Activated naive CD4-positive, alpha-beta T cell treated with Interleukin-2 at 50 U/mL for 16 hours (primary cell): ENCODE measurements around the gene EEIG1.
A peak's percentile ranks its signal among the peaks of the same experiment; 100 is the strongest.
"Not testable (repeated sequence)": the region's sequence is repeated elsewhere in the genome, so short reads cannot be mapped to it uniquely, and the experiment has no call there.

ENCODE experiments used
- DNase-seq: peaks from one replicate; pipeline ENCODE4 v3.0.0-alpha.2; 2020

The EEIG1 gene

GRCh38 chr9:127980706-127981558 is at the start of gene EEIG1:
Gene EEIG1 (minus strand): TSS chr9:127980989. CDS start chr9:127980137, 852 bp downstream.
- peak; percentile 98 for DNase-seq

DNA sequence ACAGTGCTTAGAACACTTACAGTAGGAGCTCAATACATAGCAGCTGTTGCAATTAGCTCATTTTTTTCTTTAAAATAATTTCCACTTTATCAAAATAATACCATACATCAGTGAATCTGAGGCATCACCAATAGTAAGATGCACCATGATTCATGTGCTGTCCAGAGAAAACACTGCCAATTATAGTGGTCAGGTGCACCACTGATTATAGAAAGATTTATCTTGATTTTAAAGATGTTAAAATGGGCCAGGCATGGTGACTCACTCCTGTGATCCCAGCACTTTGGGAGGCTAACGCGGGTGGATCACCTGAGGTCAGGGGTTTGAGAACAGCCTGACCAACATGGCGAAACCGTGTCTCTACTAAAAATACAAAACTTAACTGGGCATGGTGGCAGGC is 46.9 kb upstream of the EEIG1 start:
- no peak for DNase-seq

GRCh38 chr9:128026773-128027541 is 46.2 kb upstream of the EEIG1 start:
- peak; percentile 57 for DNase-seq

GRCh38 chr9:128026255-128026772 is 45.5 kb upstream of the EEIG1 start:
- peak; percentile 78 for DNase-seq

GRCh38 chr9:128025736-128026135 is 44.9 kb upstream of the EEIG1 start:
- DNase-seq: no peak

DNA sequence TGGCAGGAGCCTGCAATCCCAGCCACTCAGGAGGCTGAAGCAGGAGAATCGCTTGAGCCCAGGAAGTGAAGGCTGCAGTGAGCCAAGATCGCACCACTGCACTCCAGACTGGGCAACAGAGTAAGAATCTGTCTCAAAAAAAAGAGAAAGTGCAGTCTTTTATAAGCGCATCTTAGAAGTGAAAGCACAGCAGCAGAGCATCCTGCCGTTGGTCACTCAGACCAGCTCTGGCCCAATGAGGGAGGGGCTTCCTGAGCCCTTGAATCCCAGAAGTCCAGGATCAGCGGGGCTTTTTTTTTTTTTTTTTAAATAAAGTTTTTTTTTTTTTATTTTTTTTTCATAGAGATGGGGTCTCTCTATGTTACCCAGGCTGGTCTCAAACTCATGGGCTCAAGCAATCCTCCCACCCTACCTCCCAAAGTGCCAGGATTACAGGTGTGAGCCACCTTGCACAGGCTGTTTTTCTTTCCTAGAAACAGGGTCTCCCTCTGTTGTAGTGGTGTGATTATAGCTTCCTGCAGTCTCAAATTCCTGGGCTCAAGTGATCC is 44.0 kb upstream of the EEIG1 start:
- DNase-seq: no peak

GRCh38 chr9:128023671-128024070 is 42.9 kb upstream of the EEIG1 start:
- not testable (repeated sequence) for DNase-seq

- no peak for DNase-seq
These were observed 42.1 kb upstream of the EEIG1 start for GRCh38 chr9:128022886-128023285.

DNA sequence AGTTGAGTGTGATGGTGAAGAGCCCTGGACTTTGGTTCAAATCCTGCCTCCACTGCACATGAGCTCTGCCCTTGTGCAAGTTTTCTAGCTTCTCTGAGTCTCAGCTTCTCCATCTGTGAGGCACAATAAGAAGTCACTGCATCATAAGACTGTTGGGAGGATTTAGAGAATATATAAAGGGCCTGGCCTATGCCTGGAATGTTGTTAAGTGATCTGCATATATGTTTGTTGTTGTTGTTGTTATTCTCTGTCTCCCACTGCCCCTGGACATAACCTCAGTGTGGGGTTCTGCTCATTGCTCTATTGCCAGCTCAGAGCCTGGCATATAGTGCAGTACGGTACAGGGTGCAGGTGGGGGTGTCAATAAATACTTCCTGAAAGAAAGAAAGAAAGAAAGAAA is 40.3 kb upstream of the EEIG1 start:
- DNase-seq: no peak

DNA sequence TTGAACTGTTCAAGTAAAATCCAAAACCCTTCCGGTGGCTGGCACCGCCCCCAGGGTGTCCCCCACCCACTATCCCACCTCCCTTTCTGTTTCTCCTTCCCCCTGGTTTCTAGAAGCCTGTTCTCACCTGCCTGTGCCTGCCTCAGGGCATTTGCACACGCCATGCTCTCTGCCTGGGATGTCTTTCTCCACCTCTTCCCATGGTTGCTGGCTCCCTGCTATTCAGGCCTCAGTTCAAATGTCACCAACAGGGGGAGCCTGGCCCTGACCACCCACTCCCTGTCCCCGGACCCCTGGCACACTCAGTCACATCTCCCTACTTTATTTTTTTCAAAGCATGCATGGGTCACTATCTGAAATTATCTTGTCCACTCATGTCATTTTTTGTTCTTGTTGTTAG is 39.9 kb upstream of the EEIG1 start:
- DNase-seq: no peak

DNA sequence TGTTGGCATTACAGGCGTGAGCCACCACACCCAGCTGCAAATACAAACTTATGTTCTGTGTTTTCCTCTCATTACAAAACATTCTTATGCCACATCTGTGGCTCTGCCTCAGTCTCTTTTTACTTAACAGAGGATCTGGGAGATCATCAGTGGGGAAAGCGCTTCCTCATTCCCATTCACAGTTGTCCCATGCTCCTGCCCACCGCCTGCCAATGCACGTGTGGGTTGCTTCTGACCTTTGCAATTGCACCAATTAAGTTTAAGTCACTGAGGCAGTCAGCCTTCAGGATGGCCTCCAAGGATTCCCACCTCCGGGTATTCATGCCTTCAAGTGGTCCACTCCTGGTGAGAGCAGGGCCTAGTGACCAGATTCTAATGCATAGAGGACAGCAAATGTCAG is 34.9 kb upstream of the EEIG1 start:
- no peak for DNase-seq

DNA sequence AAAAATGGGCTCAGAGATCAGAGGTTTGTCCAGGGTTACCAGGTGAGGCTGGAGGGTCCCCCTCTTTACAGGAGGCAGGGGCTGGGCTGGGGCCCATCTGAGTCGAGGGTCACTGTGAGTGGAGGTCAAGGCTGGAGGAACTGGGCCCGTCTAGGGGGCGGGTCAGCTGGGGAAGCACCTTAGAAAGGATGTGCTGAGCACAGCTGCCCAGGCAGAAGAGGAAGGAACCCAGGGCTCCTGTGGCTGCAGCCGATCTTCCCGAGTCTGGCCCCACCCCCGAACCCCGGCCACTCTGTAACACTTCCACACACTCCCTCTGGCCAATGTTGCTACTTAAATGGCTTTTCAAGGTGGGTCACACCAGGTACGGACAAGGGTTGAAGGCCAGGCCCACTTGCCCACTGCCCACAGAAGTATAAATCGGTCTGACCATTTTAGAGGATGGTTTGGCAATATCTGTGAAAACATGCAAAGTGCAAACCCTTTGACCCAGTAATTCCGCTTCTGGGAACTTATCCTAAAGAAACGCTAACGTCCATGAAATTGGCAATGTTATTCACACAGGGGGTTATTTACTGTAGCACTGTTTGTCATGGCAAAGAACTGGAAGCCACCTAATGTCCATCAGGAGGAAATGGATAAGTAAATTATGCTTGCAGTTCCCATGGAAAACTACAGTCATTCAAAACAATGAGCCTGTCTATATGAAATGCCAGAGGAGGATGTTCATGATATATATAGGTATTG is 30.5 kb upstream of the EEIG1 start:
- DNase-seq: no peak

DNA sequence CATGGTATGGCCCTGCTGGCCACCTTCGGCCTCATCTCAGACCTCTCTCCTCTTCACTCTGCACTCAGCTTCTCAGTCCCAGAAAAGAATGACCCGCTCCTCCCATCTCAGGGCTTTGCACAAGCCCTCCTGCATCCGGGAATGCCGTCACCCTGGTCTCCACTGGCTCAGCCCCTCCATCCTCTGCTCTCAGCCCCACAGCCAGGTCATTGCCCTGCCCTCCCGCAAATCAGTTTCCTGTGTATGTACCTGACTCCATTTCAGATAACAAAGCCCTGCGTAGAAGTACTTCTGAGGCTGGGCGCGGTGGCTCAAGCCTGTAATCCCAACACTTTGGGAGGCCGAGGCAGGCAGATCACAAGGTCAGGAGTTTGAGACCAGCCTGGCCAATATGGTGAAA is 28.9 kb upstream of the EEIG1 start:
- no peak for DNase-seq

- no peak for DNase-seq
These were observed 27.4 kb upstream of the EEIG1 start for GRCh38 chr9:128008171-128008570.

- peak; percentile 87 for DNase-seq
These were observed 26.9 kb upstream of the EEIG1 start for GRCh38 chr9:128007566-128008138.

DNA sequence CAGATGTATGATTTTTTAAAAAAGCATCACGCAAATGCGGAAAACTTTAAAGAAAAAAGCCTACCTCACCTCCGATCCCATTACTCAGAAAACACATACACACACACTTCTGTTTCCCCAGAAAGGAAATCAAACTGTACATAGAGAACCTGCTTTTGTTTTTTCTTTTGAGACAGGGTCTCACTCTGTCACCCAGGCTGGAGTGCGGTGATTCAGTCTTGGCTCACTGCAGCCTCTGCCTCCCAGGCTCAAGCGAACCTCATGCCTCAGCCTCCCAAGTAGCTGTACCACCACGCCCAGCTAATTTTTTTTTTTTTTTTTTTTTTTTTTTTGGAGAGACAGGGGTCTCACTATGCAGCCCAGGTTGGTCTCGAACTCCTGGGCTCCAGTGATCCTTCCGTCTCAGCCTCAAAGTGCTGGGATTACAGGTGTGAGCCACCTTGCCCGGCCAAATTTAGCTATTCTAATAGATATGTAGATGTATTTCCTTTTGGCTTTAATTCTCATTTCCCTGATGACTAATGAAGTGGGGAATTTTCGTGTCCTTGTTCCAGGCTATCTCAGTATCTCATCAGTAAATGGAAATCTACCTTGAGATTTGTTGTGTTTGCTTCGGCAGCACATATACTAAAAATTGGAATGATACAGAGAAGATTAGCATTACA is 25.7 kb upstream of the EEIG1 start:
- DNase-seq: no peak

- no peak for DNase-seq
These were observed 25.1 kb upstream of the EEIG1 start for GRCh38 chr9:128005923-128006322.

GRCh38 chr9:128003966-128004604 is 23.3 kb upstream of the EEIG1 start:
- DNase-seq: no peak

- no peak for DNase-seq
These were observed 22.2 kb upstream of the EEIG1 start for GRCh38 chr9:128002959-128003358.

- DNase-seq: no peak
These were observed 21.1 kb upstream of the EEIG1 start for GRCh38 chr9:128001779-128002298.

DNA sequence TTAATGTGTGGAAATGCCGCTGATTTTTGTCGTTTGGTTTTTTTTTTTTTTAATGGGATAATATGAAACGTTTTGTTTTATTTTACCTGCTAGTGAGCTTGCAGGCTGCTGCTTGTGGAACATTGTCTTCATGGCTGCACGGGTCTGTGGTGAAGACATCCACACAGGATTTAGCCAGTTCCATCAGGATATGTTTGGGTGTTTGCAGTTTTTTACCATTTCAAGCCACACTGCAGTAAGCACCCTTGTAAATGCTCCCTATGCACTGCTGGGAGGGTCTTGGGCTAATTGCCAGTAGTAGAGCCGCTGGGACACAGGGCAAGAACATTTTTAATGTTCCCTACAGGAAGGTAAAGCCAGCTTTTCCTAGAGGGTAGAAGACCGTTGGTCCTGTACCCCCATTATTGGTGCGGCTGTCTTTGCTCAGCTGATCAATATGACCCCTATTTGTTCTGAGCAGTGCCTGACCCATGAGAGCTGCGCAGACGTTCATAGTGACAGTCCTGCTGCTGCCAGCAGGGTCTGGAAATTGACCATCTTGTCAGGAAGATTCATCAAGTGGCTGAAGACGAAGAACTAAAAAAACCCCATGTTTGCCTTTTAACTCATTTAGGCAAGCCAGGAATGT is 20.5 kb upstream of the EEIG1 start:
- no peak for DNase-seq
